B cell (primary cell): Measurements from ENCODE around the gene CENPQ.

ENCODE experiments used
- EZH2 ChIP-seq: IDR thresholded peaks from 2 replicates; pipeline ENCODE4 v1.6.1; 2012; ENCODE audit warnings: borderline replicate concordance, low read depth, mild to moderate bottlenecking, moderate library complexity, low read length; ENCODE audit not compliant: insufficient read depth, poor library complexity, severe bottlenecking
- TF ChIP-seq, protein P1 (sequence below): fragments of 200-600 bp; IDR thresholded peaks from one replicate; pipeline ENCODE4 v1.8.0; 2022; ENCODE audit warnings: antibody characterized with exemption, mild to moderate bottlenecking

DNA sequence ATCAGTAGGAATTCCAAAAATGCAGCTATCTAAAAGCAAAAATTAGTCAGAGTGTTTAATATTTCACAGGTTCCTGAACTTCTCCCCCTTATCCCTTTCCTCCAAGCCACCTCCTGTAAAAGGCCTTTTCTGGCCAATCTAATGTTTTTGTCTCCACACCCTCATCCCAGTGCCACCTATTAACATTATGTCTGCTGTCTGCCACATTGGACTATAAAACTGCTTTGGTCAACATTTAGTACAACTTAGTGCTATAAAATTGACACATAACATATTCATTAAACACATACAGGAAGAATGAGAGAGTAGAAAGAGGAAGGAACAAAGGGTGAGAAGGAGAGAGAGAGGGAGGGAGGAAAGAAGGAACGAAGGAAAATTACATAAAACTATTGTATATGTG, 47.8 kb upstream of the CENPQ start:
- TF ChIP-seq, protein P1, sequence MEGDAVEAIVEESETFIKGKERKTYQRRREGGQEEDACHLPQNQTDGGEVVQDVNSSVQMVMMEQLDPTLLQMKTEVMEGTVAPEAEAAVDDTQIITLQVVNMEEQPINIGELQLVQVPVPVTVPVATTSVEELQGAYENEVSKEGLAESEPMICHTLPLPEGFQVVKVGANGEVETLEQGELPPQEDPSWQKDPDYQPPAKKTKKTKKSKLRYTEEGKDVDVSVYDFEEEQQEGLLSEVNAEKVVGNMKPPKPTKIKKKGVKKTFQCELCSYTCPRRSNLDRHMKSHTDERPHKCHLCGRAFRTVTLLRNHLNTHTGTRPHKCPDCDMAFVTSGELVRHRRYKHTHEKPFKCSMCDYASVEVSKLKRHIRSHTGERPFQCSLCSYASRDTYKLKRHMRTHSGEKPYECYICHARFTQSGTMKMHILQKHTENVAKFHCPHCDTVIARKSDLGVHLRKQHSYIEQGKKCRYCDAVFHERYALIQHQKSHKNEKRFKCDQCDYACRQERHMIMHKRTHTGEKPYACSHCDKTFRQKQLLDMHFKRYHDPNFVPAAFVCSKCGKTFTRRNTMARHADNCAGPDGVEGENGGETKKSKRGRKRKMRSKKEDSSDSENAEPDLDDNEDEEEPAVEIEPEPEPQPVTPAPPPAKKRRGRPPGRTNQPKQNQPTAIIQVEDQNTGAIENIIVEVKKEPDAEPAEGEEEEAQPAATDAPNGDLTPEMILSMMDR: no peak
- no peak for TF ChIP-seq EZH2
